H1 (cell line): ENCODE data around the gene MRPL34.

Experiments used
- CHD1 ChIP-seq: IDR thresholded peaks from 2 replicates; pipeline ENCODE4 v1.6.1; 2012; ENCODE audit warnings: low read depth, low read length, improper control_type of control experiment
- RFX5 ChIP-seq: IDR thresholded peaks from 2 replicates; pipeline ENCODE4 v1.6.1; 2011; ENCODE audit warnings: low read depth, low read length, improper control_type of control experiment, borderline replicate concordance
- TF ChIP-seq, protein P1 (sequence below), 3 experiments: IDR thresholded peaks; 1 replicate in 2 of 3; 2 replicates in 1 of 3; pipeline versions ENCODE4 v1.5.1 to v1.6.1; 2011; ENCODE audit warnings: low read length in 3 of 3, mild to moderate bottlenecking in 3 of 3, inconsistent platforms in 2 of 3, low read depth in 1 of 3, moderate library complexity in 1 of 3; ENCODE audit not compliant: insufficient read depth in 1 of 3; ENCODE audit errors: control extremely low read depth in 1 of 3

DNA sequence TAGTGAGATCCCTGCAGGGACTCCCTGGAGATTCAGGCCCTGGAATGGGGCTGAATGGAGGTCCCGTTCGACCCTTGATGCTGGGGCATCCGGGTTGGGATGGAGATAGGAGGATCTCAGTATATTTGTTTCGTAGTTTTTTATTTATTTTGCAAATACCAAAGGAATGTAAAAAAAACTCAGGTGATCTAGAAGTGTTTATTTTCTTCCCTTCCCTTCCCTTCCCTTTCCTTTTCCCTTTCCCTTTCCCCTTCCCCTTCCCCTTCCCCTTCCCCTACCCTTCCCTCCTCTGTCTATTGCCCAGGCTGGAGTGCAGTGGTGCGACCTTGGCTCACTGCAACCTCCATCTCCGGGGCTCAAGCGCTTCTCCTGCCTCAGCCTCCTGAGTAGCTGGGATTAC is 36.2 kb downstream of the MRPL34 start:
- no peak for TF ChIP-seq RFX5
- TF ChIP-seq, protein P1, sequence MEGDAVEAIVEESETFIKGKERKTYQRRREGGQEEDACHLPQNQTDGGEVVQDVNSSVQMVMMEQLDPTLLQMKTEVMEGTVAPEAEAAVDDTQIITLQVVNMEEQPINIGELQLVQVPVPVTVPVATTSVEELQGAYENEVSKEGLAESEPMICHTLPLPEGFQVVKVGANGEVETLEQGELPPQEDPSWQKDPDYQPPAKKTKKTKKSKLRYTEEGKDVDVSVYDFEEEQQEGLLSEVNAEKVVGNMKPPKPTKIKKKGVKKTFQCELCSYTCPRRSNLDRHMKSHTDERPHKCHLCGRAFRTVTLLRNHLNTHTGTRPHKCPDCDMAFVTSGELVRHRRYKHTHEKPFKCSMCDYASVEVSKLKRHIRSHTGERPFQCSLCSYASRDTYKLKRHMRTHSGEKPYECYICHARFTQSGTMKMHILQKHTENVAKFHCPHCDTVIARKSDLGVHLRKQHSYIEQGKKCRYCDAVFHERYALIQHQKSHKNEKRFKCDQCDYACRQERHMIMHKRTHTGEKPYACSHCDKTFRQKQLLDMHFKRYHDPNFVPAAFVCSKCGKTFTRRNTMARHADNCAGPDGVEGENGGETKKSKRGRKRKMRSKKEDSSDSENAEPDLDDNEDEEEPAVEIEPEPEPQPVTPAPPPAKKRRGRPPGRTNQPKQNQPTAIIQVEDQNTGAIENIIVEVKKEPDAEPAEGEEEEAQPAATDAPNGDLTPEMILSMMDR (IDR thresholded peaks at IDR 0.05; ENCODE audit: control extremely low read depth in 1 of 3, insufficient read depth in 1 of 3, low read depth in 1 of 3, low read length in 3 of 3), result no peak
- no peak for TF ChIP-seq CHD1
